ENCODE data around the gene TBC1D22A.

DNA sequence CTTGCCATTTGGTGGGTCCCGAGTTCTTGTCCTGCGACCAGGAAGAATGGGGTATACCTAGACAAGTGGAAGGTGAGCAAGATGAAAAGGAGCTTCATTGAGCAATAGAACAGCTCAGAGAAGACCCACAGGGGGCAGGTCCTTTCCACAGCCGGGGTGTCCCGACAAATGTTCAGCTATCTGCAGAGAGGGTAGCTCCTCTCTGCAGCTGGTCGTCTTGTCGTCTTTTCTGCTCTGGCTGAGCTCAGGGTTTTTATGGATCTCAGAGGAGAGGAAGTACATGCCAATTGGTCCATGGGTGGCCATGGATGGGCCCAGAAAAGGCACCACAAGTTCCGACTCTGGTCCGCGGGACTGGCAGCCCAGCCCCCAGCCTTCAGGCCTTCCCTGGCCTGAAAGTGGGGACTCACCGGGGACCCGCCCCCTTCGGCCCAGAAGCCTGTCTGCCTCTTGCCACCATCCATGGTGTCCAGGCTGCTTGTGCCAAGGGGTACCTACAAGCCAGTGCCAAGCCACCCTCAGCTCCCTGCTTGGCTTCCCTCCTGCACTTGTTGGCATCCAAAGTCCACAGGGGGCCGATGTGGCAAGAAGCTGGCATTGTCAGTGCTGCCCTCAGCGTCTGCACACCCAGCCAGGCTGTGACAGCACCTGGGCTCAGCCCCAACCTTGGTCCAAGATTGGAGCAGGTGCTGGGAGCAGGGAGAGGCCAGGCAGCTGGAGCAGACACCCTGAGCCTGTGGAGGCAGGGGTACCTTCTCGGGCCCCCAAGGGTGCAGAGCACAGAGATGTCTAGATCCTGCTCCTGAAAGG, 438.9 kb downstream of the TBC1D22A start:
- TF ChIP-seq, protein P1, sequence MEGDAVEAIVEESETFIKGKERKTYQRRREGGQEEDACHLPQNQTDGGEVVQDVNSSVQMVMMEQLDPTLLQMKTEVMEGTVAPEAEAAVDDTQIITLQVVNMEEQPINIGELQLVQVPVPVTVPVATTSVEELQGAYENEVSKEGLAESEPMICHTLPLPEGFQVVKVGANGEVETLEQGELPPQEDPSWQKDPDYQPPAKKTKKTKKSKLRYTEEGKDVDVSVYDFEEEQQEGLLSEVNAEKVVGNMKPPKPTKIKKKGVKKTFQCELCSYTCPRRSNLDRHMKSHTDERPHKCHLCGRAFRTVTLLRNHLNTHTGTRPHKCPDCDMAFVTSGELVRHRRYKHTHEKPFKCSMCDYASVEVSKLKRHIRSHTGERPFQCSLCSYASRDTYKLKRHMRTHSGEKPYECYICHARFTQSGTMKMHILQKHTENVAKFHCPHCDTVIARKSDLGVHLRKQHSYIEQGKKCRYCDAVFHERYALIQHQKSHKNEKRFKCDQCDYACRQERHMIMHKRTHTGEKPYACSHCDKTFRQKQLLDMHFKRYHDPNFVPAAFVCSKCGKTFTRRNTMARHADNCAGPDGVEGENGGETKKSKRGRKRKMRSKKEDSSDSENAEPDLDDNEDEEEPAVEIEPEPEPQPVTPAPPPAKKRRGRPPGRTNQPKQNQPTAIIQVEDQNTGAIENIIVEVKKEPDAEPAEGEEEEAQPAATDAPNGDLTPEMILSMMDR (IDR thresholded peaks at IDR 0.05; ENCODE audit: insufficient read depth, low read depth, low read length) = no peak
- no peak for TF ChIP-seq EZH2 (IDR thresholded peaks at IDR 0.05; ENCODE audit: insufficient read depth, low read length)

Data from astrocyte (in vitro differentiated cells and primary cell).